VCaP (cell line): ENCODE results near the gene INS.

Experiments
- H3K27ac ChIP-seq: fragments of 450-650 bp; 2 replicates; pipeline ENCODE4 v1.5.1; 2017
- CTCF ChIP-seq: fragments of 450-650 bp; conservative IDR thresholded peaks from 2 replicates; pipeline ENCODE4 v1.5.1; 2017; ENCODE audit warnings: mild to moderate bottlenecking, moderate library complexity

Gene INS

GRCh38 chr11:2134022-2135010, 26.7 kb downstream of the INS start:
- H3K27ac ChIP-seq = no peak overlapping the region

GRCh38 chr11:2133241-2134021, 27.6 kb downstream of the INS start:
- TF ChIP-seq CTCF = no peak
- no peak overlapping the region for H3K27ac ChIP-seq

More at GRCh38 chr11:2134022-2135010, 26.7 kb downstream of the INS start:
- TF ChIP-seq CTCF = no peak

- no peak for TF ChIP-seq CTCF
- H3K27ac ChIP-seq = no peak overlapping the region
Observed at GRCh38 chr11:2132874-2133240, 28.2 kb downstream of the INS start.

GRCh38 chr11:2132246-2132645, 28.8 kb downstream of the INS start:
- H3K27ac ChIP-seq = no peak overlapping the region
- TF ChIP-seq CTCF = no peak

GRCh38 chr11:2131371-2132236, 29.4 kb downstream of the INS start:
- no peak for TF ChIP-seq CTCF
- no peak overlapping the region for H3K27ac ChIP-seq

GRCh38 chr11:2130881-2131352, 30.1 kb downstream of the INS start:
- H3K27ac ChIP-seq = no peak overlapping the region
- TF ChIP-seq CTCF = no peak
